Measurements from ENCODE around the gene DST.

DNA sequence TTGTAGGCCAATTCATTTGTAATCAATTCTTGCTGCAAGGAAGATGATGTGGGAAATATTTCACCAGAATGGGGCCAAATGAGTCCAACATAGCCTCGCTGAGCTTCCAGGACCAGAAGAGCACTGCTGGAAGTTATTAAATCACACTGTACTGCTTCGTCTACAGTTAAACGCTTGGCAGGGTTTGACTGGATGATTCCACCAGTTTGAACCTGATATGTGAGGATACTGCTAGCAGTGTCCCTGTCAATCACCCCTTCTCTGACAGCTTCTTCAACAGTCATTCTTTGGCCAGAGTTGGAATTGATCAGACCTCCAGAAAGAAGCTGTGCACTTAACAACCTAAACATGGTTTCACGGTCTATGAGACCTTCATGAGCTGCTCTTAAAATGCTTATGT, 34.4 kb downstream of the DST start:
- no peak for TF ChIP-seq POLR2AphosphoS5 (IDR thresholded peaks at IDR 0.05; ENCODE audit: low read depth, low read length)
- TF ChIP-seq, protein P1, sequence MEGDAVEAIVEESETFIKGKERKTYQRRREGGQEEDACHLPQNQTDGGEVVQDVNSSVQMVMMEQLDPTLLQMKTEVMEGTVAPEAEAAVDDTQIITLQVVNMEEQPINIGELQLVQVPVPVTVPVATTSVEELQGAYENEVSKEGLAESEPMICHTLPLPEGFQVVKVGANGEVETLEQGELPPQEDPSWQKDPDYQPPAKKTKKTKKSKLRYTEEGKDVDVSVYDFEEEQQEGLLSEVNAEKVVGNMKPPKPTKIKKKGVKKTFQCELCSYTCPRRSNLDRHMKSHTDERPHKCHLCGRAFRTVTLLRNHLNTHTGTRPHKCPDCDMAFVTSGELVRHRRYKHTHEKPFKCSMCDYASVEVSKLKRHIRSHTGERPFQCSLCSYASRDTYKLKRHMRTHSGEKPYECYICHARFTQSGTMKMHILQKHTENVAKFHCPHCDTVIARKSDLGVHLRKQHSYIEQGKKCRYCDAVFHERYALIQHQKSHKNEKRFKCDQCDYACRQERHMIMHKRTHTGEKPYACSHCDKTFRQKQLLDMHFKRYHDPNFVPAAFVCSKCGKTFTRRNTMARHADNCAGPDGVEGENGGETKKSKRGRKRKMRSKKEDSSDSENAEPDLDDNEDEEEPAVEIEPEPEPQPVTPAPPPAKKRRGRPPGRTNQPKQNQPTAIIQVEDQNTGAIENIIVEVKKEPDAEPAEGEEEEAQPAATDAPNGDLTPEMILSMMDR (IDR thresholded peaks at IDR 0.05): no peak

Data from SK-N-SH (cell line).